Aorta (tissue), 5 donors: Measurements from ENCODE around the gene MAST4. TPM values are rescaled to one million over a fixed set of nuclear protein-coding genes. Genes with fewer than 3 reads are reported as not detected.
"Not testable (repeated sequence)": the region's sequence is repeated elsewhere in the genome, so short reads cannot be mapped to it uniquely, and the experiment has no call there.

Experiments used
- ATAC-seq: fragments of 200-7000 bp; cut with Tn5 transposase; one replicate; pipeline ENCODE4 v1.9.1; 2022; ENCODE audit warnings: moderate library complexity; ENCODE audit not compliant: low FRiP score
- DNase-seq, 2 donors: peaks; one replicate each; pipeline ENCODE4 v3.0.0-alpha.2; 2020
- H3K27ac ChIP-seq, 2 donors: one replicate each; pipeline ENCODE4 v1.5.1; 2013; ENCODE audit warnings: low read length in 2 of 2, mild to moderate bottlenecking in 2 of 2, moderate library complexity in 2 of 2, control low read depth in 1 of 2, inconsistent platforms in 1 of 2, low read depth in 1 of 2
- H3K27me3 ChIP-seq, 2 donors: one replicate each; pipeline ENCODE4 v1.6.1; 2013; ENCODE audit warnings: control low read depth in 1 of 2, low read length in 1 of 2, mild to moderate bottlenecking in 1 of 2, moderate library complexity in 1 of 2; ENCODE audit not compliant: insufficient read depth in 2 of 2, control insufficient read depth in 1 of 2
- H3K36me3 ChIP-seq, 2 donors: one replicate each; pipeline ENCODE4 v1.6.1; 2013; ENCODE audit warnings: control low read depth in 1 of 2, low read length in 1 of 2, mild to moderate bottlenecking in 1 of 2; ENCODE audit not compliant: insufficient read depth in 2 of 2, control insufficient read depth in 1 of 2
- H3K4me1 ChIP-seq, 2 donors: one replicate each; pipeline ENCODE4 v1.6.1; 2013; ENCODE audit warnings: low read length in 2 of 2, control low read depth in 1 of 2, mild to moderate bottlenecking in 1 of 2, moderate library complexity in 1 of 2; ENCODE audit not compliant: insufficient read depth in 2 of 2, control insufficient read depth in 1 of 2
- H3K4me3 ChIP-seq, 2 donors: one replicate each; pipeline ENCODE4 v1.5.1; 2013; ENCODE audit warnings: low read length in 2 of 2, control low read depth in 1 of 2, mild to moderate bottlenecking in 1 of 2
- H3K9me3 ChIP-seq: one replicate; pipeline ENCODE4 v1.6.1; 2013; ENCODE audit warnings: mild to moderate bottlenecking, low read length; ENCODE audit not compliant: control insufficient read depth
- WGBS, 2 donors: extraction: QIAGEN DNeasy Blood & Tissue Kit; methylation state at CpG; one replicate each; pipeline ENCODE4 v1.1.7; 2013; 5-methylcytosine and 5-hydroxymethylcytosine counted together
- intact Hi-C, 2 donors: fragments of 100-400 bp; cut with DNase I; formaldehyde crosslinking; loops; one replicate each; pipeline versions ENCODE4 v1.14.2 to v1.15.0; 2022
- polyA plus RNA-seq, 2 donors: library from polyadenylated mRNA; stranded (reverse); fragments of 200-250 nt; gene quantifications; one replicate each; pipeline ENCODE4 v1.2.3, GENCODE V29; 2013
- total RNA-seq, 2 donors: library from RNA; stranded (reverse); fragmentation: NEBNext Ultra II Directional; extraction: Animal tissue kit (Norgen Biotek cat#: 25700); gene quantifications; one replicate each; pipeline ENCODE4 v1.2.1, GENCODE V29; 2021
- donor health status: healthy with polysubstance abuse.
- donor health status: Bipolar disorder and iron deficiency.
- donor health status: DM: no; HTN: no; CAD: no.
- donor health status: DM: no; HTN: no; CAD: no.
- donor health status: DM: yes; HTN: yes; CAD: no.

Gene MAST4
- total and polyA plus RNA-seq, 4 donors = 2.4 to 66.5 (median 24.9) TPM

DNA sequence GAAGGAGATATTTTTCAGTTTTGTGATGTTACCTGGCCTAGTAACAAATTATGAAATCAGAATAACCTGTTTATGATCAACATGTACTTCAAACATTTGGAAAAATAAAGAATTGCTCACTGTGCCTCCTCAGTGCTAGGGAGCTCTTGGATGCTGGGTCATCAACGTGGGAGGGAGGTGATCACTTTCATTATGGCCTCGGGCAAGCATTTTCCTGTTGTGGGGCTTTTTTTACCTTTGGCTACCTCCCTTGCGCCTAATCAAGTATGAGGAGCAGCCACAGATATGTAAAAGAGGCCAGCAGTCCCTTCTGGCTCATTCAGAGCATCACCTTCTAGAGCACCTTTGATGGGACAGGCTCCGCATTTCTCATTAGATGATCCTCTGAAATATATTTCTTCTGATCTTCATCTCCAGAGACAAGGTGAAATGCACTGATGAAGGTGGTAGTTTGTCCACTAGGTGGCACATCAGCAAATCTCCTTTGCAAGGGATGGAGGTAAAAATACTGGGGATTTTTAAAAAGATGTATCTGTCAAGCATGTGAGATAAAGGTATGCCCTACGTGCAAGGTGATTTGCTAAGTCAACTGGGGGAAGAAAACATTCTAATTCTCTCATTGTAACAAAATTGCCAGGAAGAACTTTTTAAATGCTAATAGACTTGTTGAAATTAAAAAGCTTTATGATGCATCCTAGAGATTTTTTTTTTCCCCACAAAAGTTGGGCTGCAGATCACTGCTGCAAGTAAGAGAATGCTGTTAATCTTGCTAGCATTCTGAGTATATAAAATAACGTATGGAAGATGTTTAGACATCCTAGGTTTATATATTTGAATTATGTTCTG lies 218.2 kb downstream of the MAST4 start:
- Histone ChIP-seq H3K27me3 (no peaks in the 10 kb centered on the region), H3K9me3 (no peaks in the 10 kb centered on the region), H3K27ac (no peak overlapping the region), H3K36me3 (no peaks in the 10 kb centered on the region), H3K4me3 (no peak overlapping the region), H3K4me1 (no peaks in the 10 kb centered on the region)
- no peak for ATAC-seq
- intact Hi-C loops = loop anchor here in 1 of 2 donors (2.0 kb wide), 1 partner anchor 394 kb away; no protein-coding TSS in a partner anchor
- 45% methylated on average over 6 of the region's 6 CpGs for WGBS, 2 donors
- DNase-seq = no peak

DNA sequence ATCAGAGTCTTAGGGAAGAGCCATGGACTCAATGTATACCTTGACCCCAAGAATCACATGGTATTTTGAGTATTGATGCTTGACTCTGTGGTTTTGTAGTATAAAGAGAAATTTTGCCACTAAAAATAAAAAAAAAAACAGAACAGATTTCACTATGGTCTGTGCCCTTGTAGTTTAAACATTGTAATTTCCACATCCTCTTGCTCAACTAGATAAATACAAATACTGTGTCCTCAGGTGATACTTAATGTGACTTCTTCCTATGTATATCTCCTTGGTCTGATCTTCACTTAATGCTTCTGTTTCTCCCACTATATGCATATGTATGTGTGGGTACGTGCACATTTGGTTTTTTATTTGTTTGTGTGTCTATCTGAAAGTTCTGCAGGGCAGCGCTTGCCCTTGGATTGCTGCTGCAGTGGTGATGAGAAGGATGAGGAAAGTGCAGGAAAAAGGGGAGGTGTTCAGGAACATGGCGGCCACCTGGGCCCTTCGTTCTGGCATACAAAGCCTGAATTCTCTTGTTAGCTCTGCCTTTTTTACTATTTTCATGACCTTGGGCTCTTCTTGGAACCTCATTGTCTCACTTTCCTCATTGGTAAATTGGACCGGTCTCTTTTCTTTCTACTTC lies 222.2 kb downstream of the MAST4 start:
- no peak for DNase-seq
- ATAC-seq = no peak
- intact Hi-C loops = loop anchor here in 1 of 2 donors (2.0 kb wide), 1 partner anchor 390 kb away; no protein-coding TSS in a partner anchor
- H3K27ac ChIP-seq = no peak overlapping the region
- H3K36me3 ChIP-seq = no peaks in the 10 kb centered on the region
- no peaks in the 10 kb centered on the region for H3K4me1 ChIP-seq
- H3K9me3 ChIP-seq = no peaks in the 10 kb centered on the region
- H3K4me3 ChIP-seq = no peak overlapping the region
- H3K27me3 ChIP-seq = no peaks in the 10 kb centered on the region
- 92 to 97% methylated on average over 5 of the region's 5 CpGs for WGBS, 2 donors

DNA sequence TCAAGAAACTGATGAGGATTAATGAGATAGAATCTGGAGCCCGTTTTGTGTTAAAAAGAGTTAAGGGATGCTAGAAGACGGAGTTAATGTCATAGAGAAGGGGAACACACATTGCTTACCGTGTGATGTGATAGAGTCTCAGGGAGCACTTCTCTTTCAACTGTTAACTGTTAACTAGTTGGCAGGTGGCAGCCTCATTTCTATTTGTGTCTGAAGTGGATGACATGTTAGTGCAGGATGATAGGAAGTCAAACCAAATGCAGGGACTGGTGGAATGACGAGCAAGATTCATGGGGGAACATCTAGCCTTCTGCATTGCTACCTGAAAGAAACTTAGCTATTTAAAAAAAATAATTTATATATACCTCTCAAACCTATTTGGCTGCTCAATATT lies 222.7 kb downstream of the MAST4 start:
- ATAC-seq (no peak), DNase-seq (no peak)
- no peaks in the 10 kb centered on the region for H3K27me3 ChIP-seq
- H3K9me3 ChIP-seq = no peaks in the 10 kb centered on the region
- intact Hi-C loops = loop anchor here in 1 of 2 donors (2.0 kb wide), 1 partner anchor 390 kb away; no protein-coding TSS in a partner anchor
- H3K4me3 ChIP-seq = no peak overlapping the region
- no peak overlapping the region for H3K27ac ChIP-seq
- H3K36me3 ChIP-seq = no peaks in the 10 kb centered on the region
- 90 to 91% methylated on average over 4 of the region's 4 CpGs for WGBS, 2 donors
- no peaks in the 10 kb centered on the region for H3K4me1 ChIP-seq

DNA sequence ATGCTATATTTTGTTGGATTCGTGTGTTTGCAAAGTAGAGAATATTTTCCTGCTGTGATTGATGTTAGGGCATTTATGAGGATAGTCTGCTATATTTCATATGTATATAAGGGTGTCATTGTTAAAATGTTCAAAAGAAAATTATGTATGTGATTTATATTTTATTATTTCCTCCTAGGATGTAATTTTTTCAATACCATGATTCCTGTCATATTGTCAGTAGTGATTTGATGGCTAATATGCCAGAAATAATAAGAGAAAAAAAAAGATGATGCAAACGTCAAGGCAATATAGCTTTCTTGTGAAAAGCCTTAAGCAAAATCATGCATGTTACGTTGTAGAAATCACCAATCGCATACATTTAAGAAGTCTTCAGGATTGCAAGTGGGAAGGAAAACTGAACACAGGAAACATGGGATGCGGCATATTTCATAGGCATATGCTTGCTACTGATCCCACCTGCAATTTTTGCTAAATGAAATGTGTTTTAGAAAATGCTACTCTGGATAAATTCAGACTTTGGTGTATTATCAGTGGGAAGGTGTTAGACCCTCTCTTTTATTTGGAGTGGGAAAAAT lies 224.5 kb downstream of the MAST4 start:
- H3K36me3 ChIP-seq = no peaks in the 10 kb centered on the region
- H3K27ac ChIP-seq = no peak overlapping the region
- DNase-seq (no peak), ATAC-seq (no peak)
- no peaks in the 10 kb centered on the region for H3K9me3 ChIP-seq
- intact Hi-C loops = no loop called here
- H3K4me3 ChIP-seq = no peak overlapping the region
- 91 to 93% methylated on average over 5 of the region's 5 CpGs for WGBS, 2 donors
- H3K4me1 ChIP-seq = no peaks in the 10 kb centered on the region
- no peaks in the 10 kb centered on the region for H3K27me3 ChIP-seq

DNA sequence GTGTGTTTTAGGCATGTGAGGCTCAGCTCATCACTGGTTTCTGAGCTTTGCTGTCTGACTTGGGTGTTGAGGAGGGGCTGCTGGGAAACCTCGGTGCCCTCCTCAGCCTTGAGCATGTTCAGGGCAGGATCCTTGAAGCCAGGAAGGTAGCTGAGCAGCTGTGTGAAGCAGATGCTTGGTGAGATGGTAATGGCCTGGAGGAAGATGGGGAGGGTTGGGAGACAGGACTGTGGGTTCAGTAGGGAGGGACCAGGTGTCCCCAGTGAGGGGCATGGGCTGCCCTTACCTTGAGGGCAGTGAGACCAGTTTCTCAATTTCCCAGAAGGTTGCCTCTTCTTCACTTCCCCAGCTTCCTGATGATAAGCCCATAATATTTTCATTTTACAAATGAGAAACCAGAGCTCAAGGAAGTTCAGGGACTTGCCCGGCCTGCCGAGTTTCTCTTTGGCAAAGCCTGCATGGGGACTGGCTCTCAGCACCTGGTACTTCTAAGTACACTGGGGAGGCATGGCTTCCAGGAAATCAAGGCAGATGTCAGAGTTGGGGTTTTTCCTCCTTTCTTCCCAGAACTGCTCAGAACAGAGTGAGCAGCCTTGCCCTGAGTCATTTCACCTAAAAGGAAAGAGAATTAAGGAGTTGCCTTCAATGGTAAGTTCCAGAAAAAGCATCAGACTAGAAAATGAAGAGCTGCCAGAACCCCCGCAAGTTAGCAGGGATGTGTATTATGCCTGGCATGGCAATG lies 225.7 kb downstream of the MAST4 start:
- DNase-seq = no peak
- no peaks in the 10 kb centered on the region for H3K36me3 ChIP-seq
- H3K4me1 ChIP-seq = no peaks in the 10 kb centered on the region
- H3K27ac ChIP-seq = no peak overlapping the region
- no peaks in the 10 kb centered on the region for H3K9me3 ChIP-seq
- intact Hi-C loops = no loop called here
- H3K4me3 ChIP-seq = no peak overlapping the region
- WGBS, 2 donors = 41 to 56% methylated on average over 4 of the region's 4 CpGs
- H3K27me3 ChIP-seq = no peaks in the 10 kb centered on the region
- no peak for ATAC-seq

DNA sequence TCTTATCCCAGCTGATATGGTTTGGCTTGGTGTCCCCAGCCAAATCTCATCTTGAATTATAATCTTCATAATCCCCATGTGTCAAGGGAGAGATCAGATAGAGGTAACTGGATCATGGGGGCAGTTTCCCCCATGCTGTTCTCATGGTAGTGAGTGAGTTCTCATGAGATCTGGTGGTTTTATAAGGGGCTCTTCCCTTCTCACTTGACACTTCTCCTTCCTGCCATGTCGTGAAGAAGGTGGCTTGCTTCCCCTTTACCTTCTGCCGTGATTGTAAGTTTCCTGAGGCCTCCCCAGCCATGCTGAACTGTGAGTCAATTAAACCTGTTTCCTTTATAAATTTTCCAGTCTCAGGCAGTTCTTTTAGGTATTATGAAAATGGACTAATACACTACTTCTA lies 226.7 kb downstream of the MAST4 start:
- H3K9me3 ChIP-seq, H3K27me3 ChIP-seq, H3K27ac ChIP-seq, intact Hi-C loops, H3K4me3 ChIP-seq, H3K4me1 ChIP-seq, H3K36me3 ChIP-seq, ATAC-seq, DNase-seq: not testable (repeated sequence)
- WGBS, 2 donors = 92 to 98% methylated on average over 2 of the region's 2 CpGs

DNA sequence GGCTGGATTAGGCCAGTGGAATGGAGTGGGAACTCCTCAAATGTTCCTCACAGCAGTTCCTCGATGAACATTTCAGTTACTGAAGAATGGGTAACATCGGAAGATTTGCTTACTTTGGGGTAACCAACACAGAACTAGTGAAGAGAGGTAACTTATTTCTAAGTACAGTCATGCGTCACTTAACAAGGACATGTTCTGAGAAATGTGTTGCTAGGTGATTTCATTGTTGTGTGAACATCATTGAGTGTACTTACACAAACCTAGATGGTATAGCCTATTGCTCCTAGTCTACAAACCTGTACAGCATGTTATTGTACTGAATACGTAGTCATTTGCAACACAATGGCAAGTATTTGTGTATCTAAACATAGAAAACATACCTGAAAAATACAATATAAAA lies 228.3 kb downstream of the MAST4 start:
- intact Hi-C loops = no loop called here
- Histone ChIP-seq H3K4me3 (no peak overlapping the region), H3K27me3 (no peaks in the 10 kb centered on the region), H3K9me3 (no peaks in the 10 kb centered on the region), H3K27ac (no peak overlapping the region), H3K4me1 (peaks cover 0 to 2% of the 10 kb centered on the region in 2 donors), H3K36me3 (no peaks in the 10 kb centered on the region)
- ATAC-seq (no peak), DNase-seq (no peak)
- WGBS, 2 donors = 96 to 98% methylated on average over 4 of the region's 4 CpGs

DNA sequence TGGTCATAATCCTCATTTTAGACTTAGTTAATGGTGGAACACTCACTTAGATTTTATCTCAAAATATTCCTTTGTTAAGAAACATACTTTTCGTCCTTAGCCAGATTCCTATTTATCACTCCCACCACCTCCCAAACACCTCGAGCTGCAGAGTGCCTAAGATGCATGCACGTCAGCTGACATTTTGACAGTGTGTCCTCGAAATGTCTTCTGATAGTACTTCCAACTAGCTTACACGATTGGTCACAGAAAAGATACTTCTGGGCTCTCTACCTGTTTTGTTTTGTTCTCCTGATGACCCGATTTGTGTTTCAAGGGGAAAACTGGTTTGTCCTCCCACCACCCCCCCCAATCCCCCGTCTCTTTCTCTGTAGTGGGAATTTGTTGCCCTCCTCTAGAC lies 230.1 kb downstream of the MAST4 start:
- no peaks in the 10 kb centered on the region for H3K36me3 ChIP-seq
- no peaks in the 10 kb centered on the region for H3K27me3 ChIP-seq
- intact Hi-C loops = no loop called here
- H3K4me3 ChIP-seq = no peak overlapping the region
- H3K27ac ChIP-seq = no peak overlapping the region
- DNase-seq (no peak), ATAC-seq (no peak)
- peaks cover 0 to 2% of the 10 kb centered on the region in 2 donors for H3K4me1 ChIP-seq
- no peaks in the 10 kb centered on the region for H3K9me3 ChIP-seq
- WGBS, 2 donors = 82 to 88% methylated on average over 7 of the region's 7 CpGs
